Sigmoid colon (tissue), 7 donors: Measurements from ENCODE around the gene DPP6. TPM values are rescaled to one million over a fixed set of nuclear protein-coding genes. Genes with fewer than 3 reads are reported as not detected.

ENCODE experiments used
- DNase-seq: peaks from one replicate; pipeline ENCODE4 v3.0.0-alpha.2; 2019
- H3K27ac ChIP-seq, 4 donors: fragments of 200-600 bp; sonication (generic); one replicate each; pipeline ENCODE4 v1.5.1; 2016 to 2019; ENCODE audit warnings: mild to moderate bottlenecking in 1 of 4
- H3K27me3 ChIP-seq, 3 donors: fragments of 200-600 bp; sonication (generic); one replicate each; pipeline ENCODE4 v1.5.1; 2019; ENCODE audit warnings: mild to moderate bottlenecking in 1 of 3
- H3K36me3 ChIP-seq, 4 donors: fragments of 200-600 bp; sonication (generic); one replicate each; pipeline ENCODE4 v1.5.1; 2016 to 2019
- H3K4me1 ChIP-seq, 4 donors: fragments of 200-600 bp; sonication (generic); one replicate each; pipeline ENCODE4 v1.5.1; 2017 to 2019
- H3K4me3 ChIP-seq, 4 donors: fragments of 200-600 bp; sonication (generic); one replicate each; pipeline ENCODE4 v1.5.1; 2017 to 2019; ENCODE audit warnings: mild to moderate bottlenecking in 2 of 4, moderate library complexity in 1 of 4
- H3K9me3 ChIP-seq, 4 donors: fragments of 200-600 bp in 3 of 4; sonication (generic) in 3 of 4; one replicate each; pipeline versions ENCODE4 v1.5.1 to v1.6.1; 2013 to 2019
- CTCF ChIP-seq, 4 experiments: fragments of 450-650 bp in 3 of 4; fragments of 200-600 bp in 1 of 4; IDR thresholded peaks; one replicate each; pipeline ENCODE4 v1.5.1; 2016 to 2019; ENCODE audit warnings: antibody characterized with exemption in 4 of 4, mild to moderate bottlenecking in 3 of 4, moderate library complexity in 2 of 4
- EP300 ChIP-seq, 4 donors: sonication (generic); formaldehyde crosslinking; IDR thresholded peaks; one replicate each; pipeline ENCODE4 v1.6.1; 2017; ENCODE audit warnings: antibody characterized with exemption in 4 of 4
- POLR2A ChIP-seq, 2 donors: fragments of 450-650 bp; IDR thresholded peaks; one replicate each; pipeline ENCODE4 v1.6.1; 2016; ENCODE audit warnings: antibody characterized with exemption in 2 of 2, mild to moderate bottlenecking in 2 of 2, moderate library complexity in 2 of 2
- POLR2AphosphoS5 ChIP-seq, 4 donors: sonication (generic); formaldehyde crosslinking; IDR thresholded peaks; one replicate each; pipeline ENCODE4 v1.6.1; 2017; ENCODE audit warnings: antibody characterized with exemption in 4 of 4
- WGBS, 2 donors: extraction: QIAGEN DNeasy Blood & Tissue Kit; methylation state at CpG; one replicate each; pipeline ENCODE4 v1.1.7; 2013; 5-methylcytosine and 5-hydroxymethylcytosine counted together
- intact Hi-C: fragments of 100-400 bp; cut with DNase I; formaldehyde crosslinking; loops from one replicate; pipeline ENCODE4 v1.15.1; 2023
- polyA plus RNA-seq, 3 donors: library from polyadenylated mRNA; stranded (reverse); fragments of 200-250 nt; gene quantifications; one replicate each; pipeline ENCODE4 v1.2.3, GENCODE V29; 2013
- total RNA-seq, 4 donors: library from RNA; depleted of rRNA; stranded (reverse); fragments of >200 nt; gene quantifications; one replicate each; pipeline ENCODE4 v1.1.0, GENCODE V29; 2016
- donor health status: healthy with polysubstance abuse.
- donor health status: Bipolar disorder and iron deficiency.
- donor health status: healthy.

Gene DPP6
- total and polyA plus RNA-seq, 7 donors: 1.2 to 53.2 (median 41.0) TPM; not detected in 1

GRCh38 chr7:154242709-154243108, 190.5 kb downstream of the DPP6 start:
- TF ChIP-seq POLR2A (IDR thresholded peaks at IDR 0.05): no peak
- intact Hi-C loops: no loop called here
- Histone ChIP-seq H3K9me3 (peaks cover 0 to 11% (median 8%) of the 10 kb centered on the region in 4 donors), H3K4me3 (no peak overlapping the region), H3K4me1 (peaks cover 0 to 4% (median 0%) of the 10 kb centered on the region in 4 donors), H3K36me3 (no peaks in the 10 kb centered on the region), H3K27ac (no peak overlapping the region), H3K27me3 (no peaks in the 10 kb centered on the region)
- DNase-seq: no peak

- H3K9me3 ChIP-seq: no peaks in the 10 kb centered on the region
- TF ChIP-seq POLR2A (IDR thresholded peaks at IDR 0.05) (no peak), POLR2AphosphoS5 (IDR thresholded peaks at IDR 0.05) (no peak), CTCF (IDR thresholded peaks at IDR 0.05) (no peak), EP300 (IDR thresholded peaks at IDR 0.05) (no peak)
- H3K27ac ChIP-seq: no peak overlapping the region
- no peaks in the 10 kb centered on the region for H3K36me3 ChIP-seq
- H3K27me3 ChIP-seq: no peaks in the 10 kb centered on the region
- H3K4me1 ChIP-seq: peaks cover 0 to 4% (median 0%) of the 10 kb centered on the region in 4 donors
- no peak for DNase-seq
- WGBS, 2 donors: 73 to 92% methylated on average over 6 of the region's 6 CpGs
- intact Hi-C loops: no loop called here
- H3K4me3 ChIP-seq: no peak overlapping the region
Observed at GRCh38 chr7:154252046-154252445, 199.8 kb downstream of the DPP6 start.

- TF ChIP-seq POLR2A (IDR thresholded peaks at IDR 0.05) (no peak), EP300 (IDR thresholded peaks at IDR 0.05) (no peak), CTCF (IDR thresholded peaks at IDR 0.05) (no peak), POLR2AphosphoS5 (IDR thresholded peaks at IDR 0.05) (no peak)
- H3K27me3 ChIP-seq: no peaks in the 10 kb centered on the region
- no peaks in the 10 kb centered on the region for H3K36me3 ChIP-seq
- H3K4me1 ChIP-seq: no peaks in the 10 kb centered on the region
- 61 to 80% methylated on average over 6 of the region's 6 CpGs for WGBS, 2 donors
- intact Hi-C loops: no loop called here
- no peak for DNase-seq
- H3K27ac ChIP-seq: no peak overlapping the region
- H3K9me3 ChIP-seq: no peaks in the 10 kb centered on the region
- no peak overlapping the region for H3K4me3 ChIP-seq
Observed at GRCh38 chr7:154253810-154254209, 201.6 kb downstream of the DPP6 start.

GRCh38 chr7:154255324-154255723, 203.1 kb downstream of the DPP6 start:
- Histone ChIP-seq H3K9me3 (no peaks in the 10 kb centered on the region), H3K4me3 (no peak overlapping the region), H3K36me3 (no peaks in the 10 kb centered on the region), H3K27ac (no peak overlapping the region), H3K4me1 (no peaks in the 10 kb centered on the region), H3K27me3 (no peaks in the 10 kb centered on the region)
- DNase-seq: no peak
- WGBS, 2 donors: 22 to 31% methylated on average over 7 of the region's 7 CpGs
- TF ChIP-seq POLR2A (IDR thresholded peaks at IDR 0.05): no peak
- no peak for TF ChIP-seq EP300 (IDR thresholded peaks at IDR 0.05)
- no peak for TF ChIP-seq POLR2AphosphoS5 (IDR thresholded peaks at IDR 0.05)
- no peak for TF ChIP-seq CTCF (IDR thresholded peaks at IDR 0.05)
- intact Hi-C loops: no loop called here

GRCh38 chr7:154256150-154256549, 204.0 kb downstream of the DPP6 start:
- Histone ChIP-seq H3K4me1 (no peaks in the 10 kb centered on the region), H3K36me3 (no peaks in the 10 kb centered on the region), H3K9me3 (no peaks in the 10 kb centered on the region), H3K27me3 (no peaks in the 10 kb centered on the region), H3K4me3 (no peak overlapping the region), H3K27ac (no peak overlapping the region)
- intact Hi-C loops: no loop called here
- TF ChIP-seq CTCF (IDR thresholded peaks at IDR 0.05) (no peak), EP300 (IDR thresholded peaks at IDR 0.05) (no peak), POLR2AphosphoS5 (IDR thresholded peaks at IDR 0.05) (no peak), POLR2A (IDR thresholded peaks at IDR 0.05) (no peak)
- DNase-seq: no peak
- 86 to 87% methylated on average over 8 of the region's 8 CpGs for WGBS, 2 donors
